ENCODE data around the gene PLCG2.
"Not testable (repeated sequence)": the region's sequence is repeated elsewhere in the genome, so short reads cannot be mapped to it uniquely, and the experiment has no call there.

The PLCG2 gene

GRCh38 chr16:81945665-81946064, 166.6 kb downstream of the PLCG2 start:
- no peak for DNase-seq

GRCh38 chr16:81946206-81946605, 167.1 kb downstream of the PLCG2 start:
- no peak for DNase-seq

GRCh38 chr16:81951564-81951963, 172.5 kb downstream of the PLCG2 start:
- no peak for DNase-seq

- no peak for DNase-seq
Measured at GRCh38 chr16:81956213-81956948, 177.3 kb downstream of the PLCG2 start.

GRCh38 chr16:81964808-81965207, 185.7 kb downstream of the PLCG2 start:
- no peak for DNase-seq

- DNase-seq = no peak
Measured at GRCh38 chr16:81967358-81967757, 188.3 kb downstream of the PLCG2 start.

GRCh38 chr16:81971853-81972252, 192.8 kb downstream of the PLCG2 start:
- no peak for DNase-seq

- DNase-seq = no peak
Measured at GRCh38 chr16:81973737-81974136, 194.6 kb downstream of the PLCG2 start.

- DNase-seq = no peak
Measured at GRCh38 chr16:81975637-81976036, 196.5 kb downstream of the PLCG2 start.

GRCh38 chr16:81977335-81977942, 198.3 kb downstream of the PLCG2 start:
- DNase-seq = not testable (repeated sequence)

GRCh38 chr16:81987121-81987520, 208.0 kb downstream of the PLCG2 start:
- no peak for DNase-seq

GRCh38 chr16:81987706-81988105, 208.6 kb downstream of the PLCG2 start:
- DNase-seq = no peak

GRCh38 chr16:81992859-81993258, 213.8 kb downstream of the PLCG2 start:
- no peak for DNase-seq

- DNase-seq = no peak
Measured at GRCh38 chr16:81994485-81994884, 215.4 kb downstream of the PLCG2 start.

GRCh38 chr16:81995651-81996050, 216.6 kb downstream of the PLCG2 start:
- DNase-seq = no peak

- DNase-seq = no peak
Measured at GRCh38 chr16:81996664-81997509, 217.8 kb downstream of the PLCG2 start.

- DNase-seq = no peak
Measured at GRCh38 chr16:81997738-81998137, 218.6 kb downstream of the PLCG2 start.

GRCh38 chr16:82002831-82003230, 223.7 kb downstream of the PLCG2 start:
- DNase-seq = no peak

- no peak for DNase-seq
Measured at GRCh38 chr16:82004601-82005000, 225.5 kb downstream of the PLCG2 start.

GRCh38 chr16:82005027-82005830, 226.1 kb downstream of the PLCG2 start:
- DNase-seq = no peak

GRCh38 chr16:82006036-82006435, 226.9 kb downstream of the PLCG2 start:
- DNase-seq = no peak

GRCh38 chr16:82007189-82007588, 228.1 kb downstream of the PLCG2 start:
- DNase-seq = no peak

All from NCI-H2171 (cell line).